ENCODE data around the gene SNX21.

GRCh38 chr20:45835825-45836224 is 2.2 kb downstream of the SNX21 start:
- no peak for TF ChIP-seq MAZ (IDR thresholded peaks at IDR 0.05; ENCODE audit: borderline replicate concordance, low read depth, low read length)
- no peak for TF ChIP-seq CTCF (IDR thresholded peaks at IDR 0.05)
- no peak for TF ChIP-seq SREBF2 (IDR thresholded peaks at IDR 0.05)

All from A549 (cell line).